GM10248 (cell line): ENCODE results near the gene ST7.

Experiments
- CTCF ChIA-PET: fragments of 300-600 bp; sonication (Branson Sonifier 250); formaldehyde crosslinking; extraction: SDS; loops from one replicate; lab custom pipeline; 2021; ENCODE audit warnings: antibody characterized with exemption; lab: Yijun Ruan, JAX
- POLR2A ChIA-PET: fragments of 350-650 bp; sonication (Branson Sonifier 250); formaldehyde crosslinking; extraction: SDS; loops from one replicate; lab custom pipeline; 2020; ENCODE audit warnings: antibody characterized with exemption; lab: Yijun Ruan, JAX
- DNase-seq: peaks from one replicate; pipeline ENCODE4 v3.0.0; 2012; ENCODE audit errors: extremely low spot score
- CTCF ChIP-seq: IDR thresholded peaks from 2 replicates; pipeline ENCODE4 v1.5.1; 2012; ENCODE audit warnings: mild to moderate bottlenecking, low read depth; ENCODE audit errors: extremely low read depth, missing control alignments, control extremely low read depth

The ST7 gene

GRCh38 chr7:117036836-117037235, 83.5 kb downstream of the ST7 start:
- DNase-seq: no peak
- no peak for TF ChIP-seq CTCF
- ChIA-PET POLR2A (no interaction called here), CTCF (interaction anchor here (1.5 to 3.5 kb wide), 7 partner anchors 8 to 41 kb away, joined by 4 to 17 read pairs (median 5); no protein-coding TSS in a partner anchor)

- no peak for DNase-seq
- no peak for TF ChIP-seq CTCF
- ChIA-PET POLR2A (no interaction called here), CTCF (interaction anchor here (1.1 to 3.5 kb wide), 10 partner anchors 10 to 80 kb away, joined by 3 to 17 read pairs (median 5); no protein-coding TSS in a partner anchor)
Measured at GRCh38 chr7:117038408-117038807, 85.1 kb downstream of the ST7 start.

- peak; percentile 31 for DNase-seq
- CTCF ChIA-PET: no interaction called here
- no peak for TF ChIP-seq CTCF
- POLR2A ChIA-PET: no interaction called here
Measured at GRCh38 chr7:117041007-117041406, 87.7 kb downstream of the ST7 start.

GRCh38 chr7:117041822-117042221, 88.5 kb downstream of the ST7 start:
- CTCF ChIA-PET: no interaction called here
- POLR2A ChIA-PET: no interaction called here
- no peak for TF ChIP-seq CTCF
- DNase-seq: no peak

GRCh38 chr7:117043108-117043825, 90.0 kb downstream of the ST7 start:
- no peak for DNase-seq
- ChIA-PET POLR2A (no interaction called here), CTCF (no interaction called here)
- no peak for TF ChIP-seq CTCF

GRCh38 chr7:117044664-117045063, 91.4 kb downstream of the ST7 start:
- DNase-seq: no peak
- ChIA-PET CTCF (interaction anchor here (1.9 to 2.7 kb wide), 3 partner anchors 10 to 83 kb away, joined by 5 to 10 read pairs (median 8); no protein-coding TSS in a partner anchor), POLR2A (no interaction called here)
- no peak for TF ChIP-seq CTCF
